Mucosa of rectum (tissue), 2 donors: ENCODE data around the gene CAMKMT.

Source experiments
- H3K27ac ChIP-seq, 2 donors: one replicate each; pipeline ENCODE4 v1.7.0; 2013; ENCODE audit warnings: inconsistent platforms in 2 of 2, low read depth in 2 of 2, low read length in 2 of 2
- H3K27me3 ChIP-seq, 2 donors: one replicate each; pipeline ENCODE4 v1.7.0; 2013; ENCODE audit warnings: low read length in 2 of 2; ENCODE audit not compliant: control insufficient read depth in 2 of 2, insufficient read depth in 2 of 2
- H3K36me3 ChIP-seq, 2 donors: one replicate each; pipeline ENCODE4 v1.7.0; 2013; ENCODE audit warnings: low read length in 2 of 2; ENCODE audit not compliant: control insufficient read depth in 2 of 2, insufficient read depth in 2 of 2
- H3K4me1 ChIP-seq, 2 donors: one replicate each; pipeline ENCODE4 v1.7.0; 2013; ENCODE audit warnings: low read length in 2 of 2, mild to moderate bottlenecking in 1 of 2; ENCODE audit not compliant: control insufficient read depth in 2 of 2, insufficient read depth in 2 of 2
- H3K4me3 ChIP-seq, 2 donors: one replicate each; pipeline ENCODE4 v1.7.0; 2013; ENCODE audit warnings: low read length in 2 of 2
- H3K9ac ChIP-seq, 2 donors: one replicate each; pipeline ENCODE4 v1.7.0; 2013; ENCODE audit warnings: low read length in 2 of 2, low read depth in 1 of 2, mild to moderate bottlenecking in 1 of 2
- H3K9me3 ChIP-seq, 2 donors: one replicate each; pipeline ENCODE4 v1.7.0; 2013; ENCODE audit warnings: low read length in 2 of 2; ENCODE audit not compliant: control insufficient read depth in 2 of 2
- donor health status: healthy.
- donor health status: Normal muscosa, but diverticular disease.

Gene CAMKMT

GRCh38 chr2:44779793-44780192 is 418.0 kb downstream of the CAMKMT start:
- no peak overlapping the region for H3K4me3 ChIP-seq

GRCh38 chr2:44780406-44780805 is 418.7 kb downstream of the CAMKMT start:
- Histone ChIP-seq H3K9ac (no peak overlapping the region), H3K27me3 (no peaks in the 10 kb centered on the region), H3K9me3 (no peaks in the 10 kb centered on the region), H3K27ac (no peak overlapping the region), H3K36me3 (no peaks in the 10 kb centered on the region), H3K4me3 (no peak overlapping the region), H3K4me1 (no peaks in the 10 kb centered on the region)

More at GRCh38 chr2:44779793-44780192, 418.0 kb downstream of the CAMKMT start:
- Histone ChIP-seq H3K27me3 (no peaks in the 10 kb centered on the region), H3K9ac (no peak overlapping the region), H3K36me3 (no peaks in the 10 kb centered on the region), H3K4me1 (no peaks in the 10 kb centered on the region), H3K27ac (no peak overlapping the region), H3K9me3 (no peaks in the 10 kb centered on the region)

- Histone ChIP-seq H3K4me3 (no peak overlapping the region), H3K4me1 (no peaks in the 10 kb centered on the region), H3K9ac (no peak overlapping the region), H3K27ac (no peak overlapping the region), H3K9me3 (no peaks in the 10 kb centered on the region), H3K36me3 (no peaks in the 10 kb centered on the region), H3K27me3 (no peaks in the 10 kb centered on the region)
Measured at GRCh38 chr2:44785433-44785832, 423.7 kb downstream of the CAMKMT start.

- Histone ChIP-seq H3K27me3 (peaks cover 0 to 2% of the 10 kb centered on the region in 2 donors), H3K4me1 (no peaks in the 10 kb centered on the region), H3K9me3 (no peaks in the 10 kb centered on the region), H3K36me3 (no peaks in the 10 kb centered on the region), H3K4me3 (no peak overlapping the region), H3K27ac (no peak overlapping the region), H3K9ac (no peak overlapping the region)
Measured at GRCh38 chr2:44786045-44786816, 424.5 kb downstream of the CAMKMT start.

- Histone ChIP-seq H3K9ac (no peak overlapping the region), H3K4me1 (no peaks in the 10 kb centered on the region), H3K36me3 (no peaks in the 10 kb centered on the region), H3K4me3 (no peak overlapping the region), H3K27ac (no peak overlapping the region), H3K9me3 (no peaks in the 10 kb centered on the region), H3K27me3 (peaks cover 0 to 2% of the 10 kb centered on the region in 2 donors)
Measured at GRCh38 chr2:44786817-44787214, 425.1 kb downstream of the CAMKMT start.

GRCh38 chr2:44787663-44788062 is 425.9 kb downstream of the CAMKMT start:
- Histone ChIP-seq H3K27ac (no peak overlapping the region), H3K27me3 (peaks cover 0 to 2% of the 10 kb centered on the region in 2 donors), H3K4me1 (no peaks in the 10 kb centered on the region), H3K9me3 (no peaks in the 10 kb centered on the region), H3K9ac (no peak overlapping the region), H3K4me3 (no peak overlapping the region), H3K36me3 (no peaks in the 10 kb centered on the region)

GRCh38 chr2:44789446-44789845 is 427.7 kb downstream of the CAMKMT start:
- peaks cover 0 to 2% of the 10 kb centered on the region in 2 donors for H3K27me3 ChIP-seq
- H3K36me3 ChIP-seq = no peaks in the 10 kb centered on the region
- no peak overlapping the region for H3K27ac ChIP-seq
- H3K4me1 ChIP-seq = no peaks in the 10 kb centered on the region
- H3K4me3 ChIP-seq = no peak overlapping the region
- no peak overlapping the region for H3K9ac ChIP-seq
- no peaks in the 10 kb centered on the region for H3K9me3 ChIP-seq

- H3K27ac ChIP-seq = no peak overlapping the region
- H3K27me3 ChIP-seq = peaks cover 0 to 2% of the 10 kb centered on the region in 2 donors
- H3K9me3 ChIP-seq = no peaks in the 10 kb centered on the region
- no peak overlapping the region for H3K4me3 ChIP-seq
- no peaks in the 10 kb centered on the region for H3K36me3 ChIP-seq
- H3K4me1 ChIP-seq = no peaks in the 10 kb centered on the region
- H3K9ac ChIP-seq = no peak overlapping the region
Measured at GRCh38 chr2:44789971-44790721, 428.4 kb downstream of the CAMKMT start.

- Histone ChIP-seq H3K27me3 (peaks cover 3 to 6% of the 10 kb centered on the region in 2 donors), H3K27ac (no peak overlapping the region), H3K36me3 (no peaks in the 10 kb centered on the region), H3K9ac (no peak overlapping the region), H3K4me1 (no peaks in the 10 kb centered on the region), H3K4me3 (no peak overlapping the region), H3K9me3 (no peaks in the 10 kb centered on the region)
Measured at GRCh38 chr2:44793322-44793870, 431.6 kb downstream of the CAMKMT start.

GRCh38 chr2:44796771-44797170 is 435.0 kb downstream of the CAMKMT start:
- Histone ChIP-seq H3K9ac (no peak overlapping the region), H3K27me3 (peaks cover 24 to 31% of the 10 kb centered on the region in 2 donors), H3K9me3 (no peaks in the 10 kb centered on the region), H3K4me1 (no peaks in the 10 kb centered on the region), H3K36me3 (no peaks in the 10 kb centered on the region), H3K4me3 (no peak overlapping the region), H3K27ac (no peak overlapping the region)
